Measurements from ENCODE around the gene TRMT10C. TPM values are rescaled to one million over a fixed set of nuclear protein-coding genes. Genes with fewer than 3 reads are reported as not detected.
"Not testable (repeated sequence)": the region's sequence is repeated elsewhere in the genome, so short reads cannot be mapped to it uniquely, and the experiment has no call there.

The TRMT10C gene
- polyA plus RNA-seq, 3 donors, result 7.6 to 22.4 (median 13.8) TPM

DNA sequence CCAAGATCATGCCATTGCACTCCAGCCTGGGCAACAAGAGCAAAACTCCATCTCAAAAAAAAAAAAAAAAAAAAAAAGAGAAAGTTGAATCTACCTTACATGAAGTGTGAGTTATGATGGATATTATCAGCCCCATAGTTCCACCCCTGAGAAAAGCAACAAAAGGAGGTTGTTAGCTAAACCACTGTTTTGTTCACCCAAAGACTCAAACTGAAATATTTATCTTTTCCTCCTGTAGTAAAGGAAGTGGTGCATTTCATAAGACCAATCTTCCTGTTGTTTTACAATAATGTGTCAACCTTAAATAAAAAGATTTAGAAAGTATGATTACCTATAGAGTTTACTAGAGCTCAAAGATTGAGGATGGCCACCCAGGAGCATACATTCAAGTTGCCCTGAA is 18.7 kb upstream of the TRMT10C start:
- H3K27ac ChIP-seq (ENCODE audit: low read depth, low read length), result no peak overlapping the region

DNA sequence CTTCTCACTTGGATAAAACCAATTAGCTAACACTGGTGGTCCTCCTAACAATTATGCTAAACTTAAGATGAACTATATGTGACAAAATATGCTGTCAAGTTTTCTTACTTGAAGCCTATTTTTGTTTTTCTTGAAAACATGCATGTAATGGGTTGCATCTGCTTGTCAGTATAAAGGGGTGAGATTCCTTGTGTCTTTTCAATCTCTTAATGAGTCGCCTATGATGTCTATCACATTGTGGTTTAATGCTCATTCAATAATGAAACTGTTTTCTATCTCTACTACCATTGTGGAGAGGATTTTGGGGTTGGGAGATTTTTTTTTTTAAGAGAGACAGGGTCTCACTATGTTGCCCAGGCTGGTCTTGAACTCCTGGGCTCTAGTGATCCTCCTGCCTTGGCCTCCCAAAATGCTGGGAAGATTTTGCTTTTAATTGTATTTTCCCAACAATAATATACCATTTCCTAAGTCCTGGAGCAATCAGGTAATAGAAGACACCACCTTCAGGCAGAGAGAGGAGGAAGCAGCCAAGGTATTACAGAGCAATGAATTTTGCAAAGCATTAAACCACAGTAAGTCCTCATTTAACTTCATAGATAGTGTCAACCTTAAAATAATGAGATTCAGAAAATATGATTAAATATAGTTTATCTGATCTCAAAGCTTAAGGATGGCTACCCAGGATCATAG is 17.4 kb upstream of the TRMT10C start:
- WGBS, 3 donors, result 73 to 89% (median 86%) methylated on average over 1 of the region's 1 CpG
- no peak overlapping the region for H3K27ac ChIP-seq (ENCODE audit: low read depth, low read length)

DNA sequence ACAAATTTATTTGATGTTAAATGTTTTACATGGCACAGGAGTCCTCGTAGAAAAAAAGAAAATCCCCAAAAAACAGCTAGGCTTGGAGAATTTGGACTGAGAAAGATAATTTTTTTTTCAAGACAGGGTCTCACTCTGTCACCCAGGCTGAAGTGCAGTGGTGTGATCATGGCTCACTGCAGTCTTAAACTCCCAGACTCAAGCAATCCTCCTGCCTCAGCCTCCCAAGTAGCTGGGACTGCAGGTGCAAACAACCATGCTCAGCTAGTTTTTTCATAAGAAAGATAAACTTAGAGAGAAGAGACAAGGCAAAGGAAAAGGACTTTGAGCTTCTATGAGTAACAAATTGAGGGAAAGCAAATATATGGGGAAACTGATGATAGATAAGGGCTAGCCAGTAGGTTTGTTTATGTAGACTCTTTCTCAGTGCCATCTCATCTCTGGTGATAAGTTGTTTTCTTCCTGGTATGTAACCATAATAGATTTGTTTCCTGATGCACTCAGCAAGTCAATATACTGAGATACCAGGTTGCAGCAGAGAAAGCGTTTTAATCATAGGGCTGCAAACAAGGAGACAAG is 13.1 kb upstream of the TRMT10C start:
- WGBS, 3 donors, result 58 to 77% (median 71%) methylated on average over 2 of the region's 2 CpGs
- no peak overlapping the region for H3K27ac ChIP-seq (ENCODE audit: low read depth, low read length)

DNA sequence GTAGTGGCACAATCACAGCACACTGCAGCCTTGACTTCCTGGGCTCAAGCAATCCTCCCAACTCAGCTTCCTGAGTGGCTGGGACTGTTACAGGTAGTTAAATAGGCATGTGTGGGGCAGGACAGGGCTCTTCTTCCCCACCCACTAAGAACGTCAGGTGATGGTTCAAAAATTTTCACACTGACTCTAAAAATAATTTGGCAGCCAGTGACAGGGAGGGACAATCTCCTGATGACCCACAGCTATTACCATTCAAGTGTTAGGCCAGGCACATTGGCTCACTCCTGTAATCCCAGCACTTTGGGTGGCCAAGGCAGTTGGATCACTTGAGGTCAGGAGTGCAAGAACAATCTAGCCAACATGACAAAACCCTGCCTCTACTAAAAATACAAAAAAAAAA is 12.2 kb upstream of the TRMT10C start:
- WGBS, 3 donors, result 55 to 84% (median 73%) methylated on average over 1 of the region's 1 CpG
- no peak overlapping the region for H3K27ac ChIP-seq (ENCODE audit: low read depth, low read length)

DNA sequence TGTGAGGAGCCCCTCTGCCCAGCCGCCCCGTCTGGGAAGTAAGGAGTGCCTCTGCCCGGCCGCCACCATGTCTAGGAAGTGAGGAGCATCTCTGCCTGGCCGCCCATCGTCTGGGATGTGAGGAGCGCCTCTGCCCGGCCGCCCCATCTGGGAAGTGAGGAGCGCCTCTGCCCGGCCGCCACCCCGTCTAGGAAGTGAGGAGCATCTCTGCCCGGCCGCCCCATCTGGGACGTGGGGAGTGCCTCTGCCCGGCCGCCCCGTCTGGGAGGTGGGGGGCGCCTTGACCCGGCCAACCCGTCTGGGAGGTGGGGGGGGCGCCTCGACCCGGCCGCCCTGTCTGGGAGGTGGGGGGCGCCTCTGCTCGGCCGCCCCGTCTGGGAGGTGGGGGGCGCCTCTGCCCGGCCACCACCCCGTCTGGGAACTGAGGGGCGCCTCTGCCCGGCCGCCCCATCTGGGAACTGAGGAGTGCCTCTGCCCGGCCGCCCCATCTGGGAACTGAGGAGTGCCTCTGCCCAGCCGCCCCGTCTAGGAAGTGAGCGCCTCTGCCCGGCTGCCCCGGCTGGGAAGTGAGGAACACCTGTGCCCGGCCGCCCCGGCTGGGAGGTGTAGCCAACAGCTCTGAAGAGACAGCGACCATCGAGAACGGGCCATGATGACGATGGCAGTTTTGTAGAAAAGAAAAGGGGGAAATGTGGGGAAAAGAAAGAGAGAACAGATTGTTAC is 10.1 kb upstream of the TRMT10C start:
- WGBS, 3 donors, result 93 to 97% (median 96%) methylated on average over 37 to 50 of the region's 50 CpGs
- not testable (repeated sequence) for H3K27ac ChIP-seq (ENCODE audit: low read depth, low read length)

DNA sequence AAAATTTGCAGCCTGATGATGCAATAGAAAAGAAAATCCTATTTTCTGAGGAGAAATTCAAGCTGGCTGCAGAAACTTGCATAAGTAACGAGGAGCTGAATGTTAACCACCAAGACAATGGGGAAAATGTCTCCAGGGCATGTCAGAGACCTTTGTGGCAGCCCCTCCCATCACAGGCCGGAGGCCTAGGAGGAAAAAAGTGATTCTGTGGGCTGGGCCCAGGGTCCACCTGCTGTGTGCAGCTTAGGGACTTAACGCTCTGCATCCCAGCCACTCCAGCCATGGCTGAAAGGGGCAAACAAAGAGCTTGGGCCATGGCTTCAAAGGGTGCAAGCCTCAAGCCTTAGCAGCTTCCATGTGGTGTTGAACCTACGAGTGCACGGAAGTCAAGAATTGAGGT is 8.3 kb upstream of the TRMT10C start:
- 78 to 84% (median 83%) methylated on average over 5 of the region's 5 CpGs for WGBS, 3 donors
- not testable (repeated sequence) for H3K27ac ChIP-seq (ENCODE audit: low read depth, low read length)

DNA sequence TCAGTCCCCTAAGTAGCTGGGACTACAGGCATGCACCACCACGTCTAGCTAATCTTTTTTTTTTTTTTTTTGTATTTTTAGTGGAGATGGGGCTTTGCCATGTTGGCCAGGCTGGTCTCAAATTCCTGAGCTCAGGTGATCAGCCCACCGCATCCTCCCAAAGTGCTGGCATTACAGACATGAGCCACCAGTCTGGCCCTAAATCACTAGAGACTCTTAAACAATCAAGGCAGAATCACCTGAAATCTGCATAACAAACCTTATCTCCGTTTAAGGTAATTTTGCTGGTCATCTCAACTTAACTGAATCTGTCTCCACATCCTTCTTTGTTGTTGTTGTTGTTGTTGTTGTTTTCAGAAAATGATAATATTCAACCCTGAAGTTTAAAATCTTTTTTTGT is 5.6 kb upstream of the TRMT10C start:
- 33 to 61% (median 59%) methylated on average over 3 of the region's 3 CpGs for WGBS, 3 donors
- no peak overlapping the region for H3K27ac ChIP-seq (ENCODE audit: low read depth, low read length)

DNA sequence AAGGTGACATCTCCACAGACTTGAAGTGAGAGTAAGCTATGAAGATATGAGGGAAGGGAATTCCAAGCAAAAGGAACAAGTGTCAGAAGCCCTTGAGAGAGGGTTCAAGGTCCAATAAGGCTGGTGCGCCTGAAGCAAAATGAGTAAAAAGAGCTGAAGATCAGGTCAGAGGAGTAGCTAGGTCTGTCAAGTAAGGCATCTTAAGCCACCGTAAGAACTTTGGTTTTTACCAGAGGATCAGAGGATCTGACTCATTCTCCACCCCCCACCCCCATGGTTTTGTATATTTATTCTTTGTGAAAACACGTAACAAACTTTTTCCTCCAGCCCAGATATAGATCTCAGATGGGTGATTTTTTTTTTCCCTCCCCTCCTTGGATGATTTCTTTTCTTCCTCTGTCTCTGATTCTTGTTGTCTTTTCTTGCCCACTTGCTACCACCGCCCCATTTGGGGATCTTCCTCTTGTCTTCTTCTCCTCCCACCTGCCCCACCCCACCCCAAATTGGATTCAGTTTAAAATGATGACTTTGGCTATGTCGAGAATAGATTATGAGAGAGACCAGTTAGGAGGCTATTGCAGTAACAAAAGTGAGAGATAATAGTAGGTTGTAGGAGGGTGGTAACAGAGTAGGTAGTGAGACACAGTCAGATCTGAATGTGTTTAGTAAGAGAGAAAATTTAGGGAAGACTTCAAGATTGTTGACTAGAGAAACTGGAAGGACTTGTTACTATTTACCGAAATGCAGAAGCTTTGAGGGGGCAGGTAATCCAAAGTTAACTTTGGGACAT is 6.1 kb downstream of the TRMT10C start:
- no peak overlapping the region for H3K27ac ChIP-seq (ENCODE audit: low read depth, low read length)
- WGBS, 3 donors, result 89 to 93% (median 91%) methylated on average over 6 of the region's 6 CpGs

DNA sequence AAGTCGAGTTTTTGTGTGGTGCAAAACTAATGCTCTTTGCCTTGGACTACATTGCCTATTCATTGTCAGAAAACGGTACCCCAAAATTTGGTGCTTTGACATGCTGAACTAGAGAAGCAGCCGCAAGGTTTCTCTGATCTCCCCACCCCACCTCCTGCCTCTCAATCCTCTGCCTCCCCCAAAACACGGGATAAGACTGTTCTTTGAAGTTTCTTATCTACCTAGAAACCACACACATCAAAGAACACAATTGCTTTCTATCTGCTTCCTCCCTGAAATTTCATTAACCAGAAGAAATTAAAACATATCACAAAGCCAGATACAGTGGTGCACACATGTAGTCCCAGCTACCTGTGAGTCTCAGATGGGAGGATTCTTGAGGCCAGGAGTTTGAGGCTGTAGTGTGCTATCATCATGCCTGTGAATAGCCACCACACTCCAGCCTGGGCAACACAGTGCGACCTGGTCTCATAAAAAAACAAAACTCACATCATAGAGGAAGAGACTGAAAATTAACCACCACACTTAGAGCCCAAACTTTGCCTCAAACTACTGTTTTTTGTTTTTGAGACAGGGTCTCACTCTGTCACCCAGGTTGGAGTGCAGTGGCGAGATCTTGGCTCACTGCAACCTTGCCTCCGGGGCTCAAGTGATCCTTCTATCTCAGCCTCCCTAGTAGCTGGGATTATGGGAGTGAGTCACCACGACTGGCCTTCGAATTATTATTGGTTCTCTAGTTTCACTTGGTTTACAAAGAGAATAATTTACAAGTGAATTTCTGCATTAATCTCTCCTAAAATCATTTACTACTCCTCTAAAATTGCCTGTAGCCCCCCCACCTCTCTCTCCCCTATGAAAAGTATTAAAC is 9.6 kb downstream of the TRMT10C start:
- WGBS, 3 donors, result 65 to 70% (median 67%) methylated on average over 9 of the region's 9 CpGs

DNA sequence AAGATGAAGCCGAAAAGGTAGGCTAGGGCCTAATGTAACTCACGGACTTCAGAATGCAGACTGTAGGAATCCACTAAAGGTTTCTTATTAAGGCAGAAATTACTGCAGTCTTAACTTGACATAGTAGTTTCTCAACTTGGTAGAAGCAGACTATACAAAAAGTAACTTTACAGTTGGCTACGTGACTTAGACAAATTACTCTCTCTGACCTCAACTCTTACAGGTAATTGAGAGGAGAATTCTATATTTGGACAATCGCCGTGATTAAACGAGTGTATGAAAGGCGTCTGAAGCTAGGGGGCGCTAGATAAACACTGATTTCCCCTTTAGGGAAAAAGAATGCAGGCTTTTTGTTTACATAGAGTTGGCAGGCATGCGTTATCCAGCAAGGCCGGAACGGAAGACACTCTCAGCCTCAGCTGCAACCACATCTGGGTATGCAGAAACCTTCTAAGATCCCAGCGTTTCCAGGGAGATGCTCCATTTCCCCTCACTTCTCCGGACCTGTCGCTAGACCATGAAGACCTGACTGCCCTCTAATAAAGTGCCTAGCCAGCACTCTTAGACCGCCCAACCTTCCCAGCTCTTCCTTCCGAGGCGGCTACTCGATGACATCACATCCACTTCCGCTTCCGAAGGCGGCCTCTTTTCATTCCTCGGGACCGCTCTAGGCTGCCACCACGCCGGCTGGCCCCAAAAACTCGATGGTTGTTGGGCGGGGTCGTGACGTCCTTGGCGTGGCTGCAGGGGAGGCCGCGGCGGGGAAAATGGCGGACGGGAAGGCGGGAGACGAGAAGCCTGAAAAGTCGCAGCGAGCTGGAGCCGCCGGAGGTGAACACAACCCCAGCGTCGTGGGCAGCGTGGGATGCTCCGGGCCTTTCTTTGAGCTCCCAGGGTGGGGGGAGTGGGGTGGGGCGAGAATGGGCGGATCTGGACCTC is 12.1 kb downstream of the TRMT10C start, which contains the start of gene PCNP:
TSS of gene PCNP (plus strand) at position 732 of the 939 bp plus-strand sequence. CDS start at position 768, 36 bp downstream.
- peak within 1 kb of the TSS; percentile 96 for H3K27ac ChIP-seq (ENCODE audit: low read depth, low read length)
- 1 to 2% (median 2%) methylated on average over 47 of the region's 47 CpGs for WGBS, 3 donors

More for the DNA sequence above, 9.6 kb downstream of the TRMT10C start:
- no peak overlapping the region for H3K27ac ChIP-seq (ENCODE audit: low read depth, low read length)

DNA sequence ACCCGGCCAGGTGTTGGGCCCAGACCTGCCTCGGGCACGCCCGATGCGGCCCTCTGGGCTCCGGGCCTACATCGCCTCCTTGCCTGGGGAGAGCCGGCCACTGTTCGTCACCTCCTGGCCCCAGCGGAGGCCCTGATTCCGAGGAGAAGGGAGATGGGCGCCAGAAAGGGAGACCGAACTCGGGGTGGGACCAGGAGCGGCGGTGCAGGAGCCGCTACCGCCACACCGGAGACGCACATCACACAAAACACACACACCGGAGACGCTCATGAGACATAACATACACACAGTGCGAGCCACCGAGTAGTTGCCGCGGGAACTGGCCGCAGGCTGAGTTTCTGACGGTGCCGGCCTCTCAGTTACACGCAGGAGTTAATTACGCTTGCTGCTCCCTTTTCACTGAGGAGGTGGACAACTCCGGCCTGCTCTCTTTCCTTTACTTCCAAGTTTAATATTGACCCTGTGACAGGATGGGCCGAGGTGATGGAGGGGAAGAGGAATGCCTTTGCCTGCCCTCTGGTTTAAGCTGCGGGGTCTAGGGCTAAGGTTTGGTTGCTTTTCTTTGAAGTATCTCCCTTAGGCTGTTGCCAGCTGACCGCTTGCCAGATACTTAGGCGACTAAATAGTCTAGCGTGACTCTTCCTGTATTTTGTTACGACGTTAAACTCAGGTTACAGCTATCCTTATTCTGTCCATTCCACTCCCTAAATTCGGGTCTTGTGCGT is 12.9 kb downstream of the TRMT10C start:
- 0 to 1% (median 0%) methylated on average over 32 to 41 of the region's 41 CpGs for WGBS, 3 donors
- peak overlapping the region; percentile 96 for H3K27ac ChIP-seq (ENCODE audit: low read depth, low read length)

DNA sequence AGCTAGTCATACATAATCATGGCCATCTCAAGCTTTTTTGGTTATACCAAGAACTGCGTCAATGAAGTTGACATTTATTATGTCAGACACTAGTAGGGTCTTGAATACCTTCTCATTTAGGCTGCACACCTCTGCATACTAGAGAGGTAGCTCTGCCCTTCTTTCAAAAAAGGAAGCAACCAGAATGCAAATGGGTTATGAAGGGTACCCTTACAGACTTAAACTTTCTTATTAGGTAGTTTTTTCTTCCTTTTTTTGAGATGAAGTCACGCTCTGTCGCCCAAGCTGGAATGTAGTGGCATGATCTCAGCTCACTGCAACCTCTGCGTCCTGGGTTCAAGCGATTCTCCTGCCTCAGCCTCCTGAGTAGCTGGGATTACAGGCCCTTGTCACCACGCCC is 15.6 kb downstream of the TRMT10C start:
- 91 to 98% (median 95%) methylated on average over 6 of the region's 6 CpGs for WGBS, 3 donors
- no peak overlapping the region for H3K27ac ChIP-seq (ENCODE audit: low read depth, low read length)

DNA sequence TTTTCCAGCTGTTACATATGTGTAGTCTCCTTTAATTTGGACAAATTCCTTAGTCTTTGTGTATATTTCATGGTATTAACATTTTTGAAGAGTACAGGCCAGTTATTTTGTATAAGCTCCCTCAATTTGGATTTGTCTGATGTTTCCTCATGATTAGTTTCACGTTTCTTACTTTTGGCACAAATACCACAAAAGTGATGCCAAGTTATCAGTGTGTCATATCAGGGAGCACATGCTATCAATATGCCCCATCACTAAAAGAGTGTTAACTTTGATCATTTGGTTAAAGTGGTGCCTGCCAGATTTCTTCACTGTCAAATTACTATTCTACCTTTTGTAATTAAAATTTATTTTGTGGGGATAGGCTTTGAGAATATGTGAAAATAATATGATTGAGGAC is 26.9 kb downstream of the TRMT10C start:
- no peak overlapping the region for H3K27ac ChIP-seq (ENCODE audit: low read depth, low read length)
- WGBS, 3 donors, result 12 to 23% (median 20%) methylated on average over 1 of the region's 1 CpG

DNA sequence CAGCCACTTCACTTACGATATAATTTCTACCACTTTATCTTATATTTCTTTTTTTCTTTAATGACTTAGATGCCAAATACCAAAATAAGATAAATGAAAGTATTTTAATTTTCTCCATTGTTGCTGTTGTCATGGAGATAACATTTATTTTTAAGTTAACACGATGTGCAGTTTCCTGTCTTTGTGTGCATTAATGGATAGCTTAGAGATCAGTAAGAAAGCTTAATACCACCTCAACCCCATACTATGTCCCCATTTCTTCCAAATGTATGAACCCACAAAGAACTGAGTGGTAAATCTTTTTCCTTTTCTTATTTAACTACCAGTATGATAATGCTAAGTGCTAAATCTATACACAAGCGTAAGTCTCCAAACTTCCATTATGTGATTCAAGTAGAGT is 29.4 kb downstream of the TRMT10C start:
- 72 to 84% (median 74%) methylated on average over 3 of the region's 3 CpGs for WGBS, 3 donors
- no peak overlapping the region for H3K27ac ChIP-seq (ENCODE audit: low read depth, low read length)

DNA sequence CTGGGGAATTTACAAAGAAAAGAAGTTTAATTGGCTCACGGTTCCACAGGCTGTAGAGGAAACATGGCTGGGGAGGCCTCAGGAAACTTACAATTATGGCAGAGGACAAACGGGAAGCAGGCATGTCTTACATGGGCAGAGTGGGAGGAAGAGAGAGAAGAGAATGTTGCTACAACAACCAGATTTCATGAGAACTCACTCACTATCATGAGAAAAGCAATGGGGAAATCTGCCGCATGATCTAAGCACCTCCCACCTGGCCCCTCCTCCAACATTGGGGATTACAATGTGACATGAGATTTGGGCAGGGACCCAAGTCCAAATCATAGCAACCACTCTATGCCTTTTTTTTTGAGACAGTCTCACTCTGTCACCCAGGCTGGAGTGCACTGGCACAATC is 41.1 kb downstream of the TRMT10C start:
- WGBS, 3 donors, result 80 to 88% (median 83%) methylated on average over 3 of the region's 3 CpGs
- no peak overlapping the region for H3K27ac ChIP-seq (ENCODE audit: low read depth, low read length)

DNA sequence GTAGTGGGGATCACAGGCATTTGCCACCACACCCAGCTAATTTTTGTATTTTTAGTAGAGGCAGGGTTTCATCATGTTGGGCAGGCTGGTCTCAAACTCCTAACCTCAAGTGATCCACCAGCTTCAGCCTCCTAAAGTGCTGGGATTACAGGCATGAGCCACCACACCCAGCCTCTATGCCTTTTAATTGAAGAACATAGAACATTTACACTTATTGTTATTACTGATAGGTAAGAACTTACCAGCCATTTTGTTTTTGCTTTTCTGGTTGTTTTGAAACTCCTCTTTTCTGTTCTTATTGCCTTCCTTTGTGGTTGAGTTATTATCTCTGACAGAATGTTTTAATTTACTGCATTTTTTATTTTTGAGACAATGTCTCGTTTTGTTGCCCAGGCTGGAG is 41.5 kb downstream of the TRMT10C start:
- no peak overlapping the region for H3K27ac ChIP-seq (ENCODE audit: low read depth, low read length)

More for the DNA sequence above, 41.5 kb downstream of the TRMT10C start:
- 90 to 94% (median 92%) methylated on average over 1 of the region's 1 CpG for WGBS, 3 donors

All from adipose tissue (tissue), 3 donors.